Measurements from ENCODE around the gene HS2ST1. TPM values are rescaled to one million over a fixed set of nuclear protein-coding genes. Genes with fewer than 3 reads are reported as not detected.
"Not testable (repeated sequence)": the region's sequence is repeated elsewhere in the genome, so short reads cannot be mapped to it uniquely, and the experiment has no call there.

Gene HS2ST1
- total RNA-seq, 1 donor from 2014 or later, result 12.1 TPM

- Mint-ChIP-seq H3K4me1 (ENCODE audit: low read depth) (no peaks in the 10 kb centered on the region), H3K9me3 (peaks cover 10% of the 10 kb centered on the region), H3K27ac (no peak overlapping the region), H3K36me3 (ENCODE audit: low read depth) (no peaks in the 10 kb centered on the region), H3K27me3 (ENCODE audit: insufficient read depth) (no peaks in the 10 kb centered on the region), H3K4me3 (no peak overlapping the region)
- no peak for DNase-seq (ENCODE audit: low spot score)
- intact Hi-C loops (cut with micrococcal nuclease), result no loop called here
Observed at GRCh38 chr1:87017998-87018672, 103.7 kb downstream of the HS2ST1 start.

GRCh38 chr1:87023326-87023725 lies 108.9 kb downstream of the HS2ST1 start:
- H3K36me3 Mint-ChIP-seq (ENCODE audit: low read depth), result no peaks in the 10 kb centered on the region
- no peak for DNase-seq (ENCODE audit: low spot score)
- no peaks in the 10 kb centered on the region for H3K4me1 Mint-ChIP-seq (ENCODE audit: low read depth)
- H3K9me3 Mint-ChIP-seq, result no peaks in the 10 kb centered on the region
- no peaks in the 10 kb centered on the region for H3K27me3 Mint-ChIP-seq (ENCODE audit: insufficient read depth)
- no peak overlapping the region for H3K4me3 Mint-ChIP-seq
- intact Hi-C loops (cut with micrococcal nuclease), result no loop called here
- H3K27ac Mint-ChIP-seq, result no peak overlapping the region

GRCh38 chr1:87024936-87025540 lies 110.6 kb downstream of the HS2ST1 start:
- no peak for DNase-seq (ENCODE audit: low spot score)
- H3K27ac Mint-ChIP-seq, result no peak overlapping the region
- no peaks in the 10 kb centered on the region for H3K9me3 Mint-ChIP-seq
- intact Hi-C loops (cut with micrococcal nuclease), result no loop called here
- H3K4me1 Mint-ChIP-seq (ENCODE audit: low read depth), result no peaks in the 10 kb centered on the region
- no peaks in the 10 kb centered on the region for H3K36me3 Mint-ChIP-seq (ENCODE audit: low read depth)
- no peaks in the 10 kb centered on the region for H3K27me3 Mint-ChIP-seq (ENCODE audit: insufficient read depth)
- no peak overlapping the region for H3K4me3 Mint-ChIP-seq

GRCh38 chr1:87027561-87027960 lies 113.1 kb downstream of the HS2ST1 start:
- H3K9me3 Mint-ChIP-seq; H3K27me3 Mint-ChIP-seq (ENCODE audit: insufficient read depth); DNase-seq (ENCODE audit: low spot score); H3K4me3 Mint-ChIP-seq; H3K27ac Mint-ChIP-seq; H3K36me3 Mint-ChIP-seq (ENCODE audit: low read depth); H3K4me1 Mint-ChIP-seq (ENCODE audit: low read depth): not testable (repeated sequence)
- intact Hi-C loops (cut with micrococcal nuclease), result loop anchor here (2.0 kb wide), 1 partner anchor 195 kb away; no protein-coding TSS in a partner anchor

- DNase-seq (ENCODE audit: low spot score), result no peak
- H3K4me1 Mint-ChIP-seq (ENCODE audit: low read depth), result no peaks in the 10 kb centered on the region
- no peaks in the 10 kb centered on the region for H3K27me3 Mint-ChIP-seq (ENCODE audit: insufficient read depth)
Observed at GRCh38 chr1:87028576-87028975, 114.1 kb downstream of the HS2ST1 start.

GRCh38 chr1:87030740-87031690 lies 116.6 kb downstream of the HS2ST1 start:
- Mint-ChIP-seq H3K9me3 (no peaks in the 10 kb centered on the region), H3K27ac (no peak overlapping the region), H3K27me3 (ENCODE audit: insufficient read depth) (no peaks in the 10 kb centered on the region), H3K4me3 (no peak overlapping the region), H3K4me1 (ENCODE audit: low read depth) (no peaks in the 10 kb centered on the region), H3K36me3 (ENCODE audit: low read depth) (no peaks in the 10 kb centered on the region)
- DNase-seq (ENCODE audit: low spot score), result no peak
- intact Hi-C loops (cut with micrococcal nuclease), result no loop called here

More at GRCh38 chr1:87028576-87028975, 114.1 kb downstream of the HS2ST1 start:
- intact Hi-C loops (cut with micrococcal nuclease), result no loop called here
- Mint-ChIP-seq H3K36me3 (ENCODE audit: low read depth) (no peaks in the 10 kb centered on the region), H3K27ac (no peak overlapping the region), H3K9me3 (no peaks in the 10 kb centered on the region), H3K4me3 (no peak overlapping the region)

GRCh38 chr1:87034351-87034750 lies 119.9 kb downstream of the HS2ST1 start:
- Mint-ChIP-seq H3K9me3 (no peaks in the 10 kb centered on the region), H3K4me3 (no peak overlapping the region), H3K36me3 (ENCODE audit: low read depth) (no peaks in the 10 kb centered on the region), H3K27me3 (ENCODE audit: insufficient read depth) (no peaks in the 10 kb centered on the region), H3K4me1 (ENCODE audit: low read depth) (no peaks in the 10 kb centered on the region), H3K27ac (no peak overlapping the region)
- no peak for DNase-seq (ENCODE audit: low spot score)
- intact Hi-C loops (cut with micrococcal nuclease), result no loop called here

GRCh38 chr1:87039096-87039495 lies 124.7 kb downstream of the HS2ST1 start:
- Mint-ChIP-seq H3K4me3 (no peak overlapping the region), H3K4me1 (ENCODE audit: low read depth) (no peaks in the 10 kb centered on the region), H3K9me3 (no peaks in the 10 kb centered on the region), H3K27me3 (ENCODE audit: insufficient read depth) (no peaks in the 10 kb centered on the region), H3K36me3 (ENCODE audit: low read depth) (peaks cover 1% of the 10 kb centered on the region), H3K27ac (no peak overlapping the region)
- intact Hi-C loops (cut with micrococcal nuclease), result no loop called here
- no peak for DNase-seq (ENCODE audit: low spot score)

GRCh38 chr1:87042111-87042811 lies 127.8 kb downstream of the HS2ST1 start:
- no peak for DNase-seq (ENCODE audit: low spot score)
- Mint-ChIP-seq H3K4me3 (no peak overlapping the region), H3K4me1 (ENCODE audit: low read depth) (peaks cover 22% of the 10 kb centered on the region), H3K36me3 (ENCODE audit: low read depth) (peaks cover 5% of the 10 kb centered on the region), H3K27ac (no peak overlapping the region), H3K9me3 (peaks cover 9% of the 10 kb centered on the region), H3K27me3 (ENCODE audit: insufficient read depth) (no peaks in the 10 kb centered on the region)
- intact Hi-C loops (cut with micrococcal nuclease), result no loop called here

GRCh38 chr1:87044424-87044823 lies 130.0 kb downstream of the HS2ST1 start:
- H3K4me3 Mint-ChIP-seq, result no peak overlapping the region
- peaks cover 22% of the 10 kb centered on the region for H3K4me1 Mint-ChIP-seq (ENCODE audit: low read depth)
- H3K36me3 Mint-ChIP-seq (ENCODE audit: low read depth), result peaks cover 5% of the 10 kb centered on the region
- intact Hi-C loops (cut with micrococcal nuclease), result no loop called here
- DNase-seq (ENCODE audit: low spot score), result no peak
- H3K27me3 Mint-ChIP-seq (ENCODE audit: insufficient read depth), result no peaks in the 10 kb centered on the region
- peaks cover 22% of the 10 kb centered on the region for H3K9me3 Mint-ChIP-seq
- H3K27ac Mint-ChIP-seq, result peak overlapping the region; percentile 91

- Mint-ChIP-seq H3K36me3 (ENCODE audit: low read depth) (peaks cover 5% of the 10 kb centered on the region), H3K27ac (peak overlapping the region; percentile 91), H3K4me1 (ENCODE audit: low read depth) (peaks cover 22% of the 10 kb centered on the region), H3K9me3 (peaks cover 22% of the 10 kb centered on the region), H3K27me3 (ENCODE audit: insufficient read depth) (no peaks in the 10 kb centered on the region), H3K4me3 (peak overlapping the region; percentile 2)
- intact Hi-C loops (cut with micrococcal nuclease), result loop anchor here (1.0 to 5.0 kb wide), 2 partner anchors 131 to 287 kb away; partner anchors contain the start of genes HS2ST1 and SELENOF
- peak; percentile 34 for DNase-seq (ENCODE audit: low spot score)
Observed at GRCh38 chr1:87044840-87045239, 130.4 kb downstream of the HS2ST1 start.

GRCh38 chr1:87045761-87046304 lies 131.4 kb downstream of the HS2ST1 start:
- Mint-ChIP-seq H3K27ac (peak overlapping the region; percentile 91), H3K4me1 (ENCODE audit: low read depth) (peaks cover 22% of the 10 kb centered on the region)

More at GRCh38 chr1:87045761-87046304, 131.4 kb downstream of the HS2ST1 start:
- H3K4me3 Mint-ChIP-seq, result peak overlapping the region; percentile 47
- peaks cover 22% of the 10 kb centered on the region for H3K9me3 Mint-ChIP-seq
- no peaks in the 10 kb centered on the region for H3K27me3 Mint-ChIP-seq (ENCODE audit: insufficient read depth)
- H3K36me3 Mint-ChIP-seq (ENCODE audit: low read depth), result peaks cover 5% of the 10 kb centered on the region
- intact Hi-C loops (cut with micrococcal nuclease), result loop anchor here (1.0 to 5.0 kb wide), 3 partner anchors 32 to 286 kb away; partner anchors contain the start of genes HS2ST1 and SELENOF
- peak; percentile 47 for DNase-seq (ENCODE audit: low spot score)
